Ecto neural progenitor cell (in vitro differentiated cells): ENCODE data around the gene ATP1B1.
A peak's percentile ranks its signal among the peaks of the same experiment; 100 is the strongest.

ENCODE experiments used
- DNase-seq: peaks from one replicate; pipeline ENCODE4 v3.0.0-alpha.2; 2018; ENCODE audit warnings: low spot score

The ATP1B1 gene

DNA sequence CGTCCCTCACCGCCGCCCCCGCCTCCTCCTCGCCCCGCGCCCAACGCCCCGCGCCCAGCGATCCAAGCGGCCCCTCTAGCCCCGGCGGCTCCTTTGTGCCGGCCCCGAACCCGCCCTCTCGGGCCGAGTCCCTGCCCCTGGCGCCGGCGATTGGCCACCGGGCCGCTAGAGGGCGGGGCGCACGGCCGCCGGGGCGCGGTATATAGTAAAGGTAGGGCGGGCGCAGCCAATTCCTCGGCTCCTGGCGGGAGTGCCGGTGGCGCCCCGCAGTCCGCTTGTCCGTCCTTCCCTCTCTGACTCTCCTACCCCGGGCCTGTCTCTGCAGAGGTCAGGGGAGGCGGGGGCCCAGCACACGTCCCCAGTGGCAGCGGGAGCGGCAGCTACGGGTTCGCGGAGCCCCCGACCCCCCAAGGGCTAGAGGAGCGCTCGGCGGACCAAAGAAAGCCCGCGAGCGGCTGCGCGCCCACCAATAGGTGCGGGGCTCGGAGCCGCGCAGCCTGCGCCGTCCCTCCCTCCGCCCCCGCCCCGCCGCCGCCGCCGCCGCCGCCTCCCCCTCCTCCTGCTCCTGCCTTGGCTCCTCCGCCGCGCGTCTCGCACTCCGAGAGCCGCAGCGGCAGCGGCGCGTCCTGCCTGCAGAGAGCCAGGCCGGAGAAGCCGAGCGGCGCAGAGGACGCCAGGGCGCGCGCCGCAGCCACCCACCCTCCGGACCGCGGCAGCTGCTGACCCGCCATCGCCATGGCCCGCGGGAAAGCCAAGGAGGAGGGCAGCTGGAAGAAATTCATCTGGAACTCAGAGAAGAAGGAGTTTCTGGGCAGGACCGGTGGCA, at the start of gene ATP1B1:
Gene ATP1B1 (plus strand): TSS at position 596 of the 826 bp plus-strand sequence. CDS start 140 bp downstream, at position 736.
- DNase-seq = peak; percentile 95

DNA sequence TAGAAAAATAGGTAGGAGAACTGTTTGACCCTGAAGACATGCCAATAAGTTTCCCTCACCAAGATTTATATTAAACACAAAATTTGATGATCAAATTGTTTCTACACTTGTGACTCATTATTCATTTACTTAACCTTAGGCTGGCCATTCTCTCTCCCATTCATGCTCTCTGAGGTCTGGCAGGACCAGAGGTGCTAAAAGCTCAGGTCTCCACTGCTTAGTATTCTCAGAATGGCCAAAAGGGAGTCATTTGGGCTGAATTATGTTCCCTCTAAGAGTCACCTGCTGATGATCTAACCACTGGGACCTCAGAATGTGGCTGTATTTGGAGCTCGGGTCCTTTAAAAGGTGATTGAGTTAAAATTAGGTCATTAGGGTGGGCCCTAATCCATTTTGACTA, 47.1 kb upstream of the ATP1B1 start:
- no peak for DNase-seq

DNA sequence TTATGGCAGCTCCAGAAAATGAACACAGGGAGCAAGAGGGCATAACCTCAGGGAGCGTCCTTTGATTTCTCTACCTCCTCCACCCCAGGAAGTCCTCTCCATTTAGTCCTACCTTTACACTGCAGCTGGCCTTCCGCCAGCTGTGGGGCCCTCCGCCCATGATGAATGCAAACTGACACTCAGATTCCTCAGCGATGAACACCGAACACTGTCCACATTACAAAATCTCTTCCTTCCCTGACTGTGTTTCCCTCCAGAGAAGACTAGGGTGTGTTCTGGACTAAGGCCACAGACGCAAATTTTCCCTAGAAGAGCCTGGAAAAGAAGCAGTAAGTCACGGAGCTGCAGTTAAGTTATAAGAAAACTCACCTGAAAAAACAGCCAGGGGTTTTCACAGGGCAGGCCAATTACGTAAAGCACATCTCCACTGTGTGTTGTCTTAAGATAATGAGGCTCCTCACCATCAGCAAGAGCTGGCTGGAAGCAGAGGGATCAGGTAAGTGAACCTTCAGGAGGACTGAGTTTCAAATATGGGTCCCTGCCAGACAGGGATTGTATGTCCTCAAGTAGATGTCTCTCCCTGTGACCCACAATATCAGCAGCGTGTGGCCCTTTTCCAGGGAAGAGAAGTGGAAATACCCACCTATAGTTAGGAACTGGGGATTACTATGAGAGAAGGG, 46.3 kb upstream of the ATP1B1 start:
- DNase-seq = no peak

DNA sequence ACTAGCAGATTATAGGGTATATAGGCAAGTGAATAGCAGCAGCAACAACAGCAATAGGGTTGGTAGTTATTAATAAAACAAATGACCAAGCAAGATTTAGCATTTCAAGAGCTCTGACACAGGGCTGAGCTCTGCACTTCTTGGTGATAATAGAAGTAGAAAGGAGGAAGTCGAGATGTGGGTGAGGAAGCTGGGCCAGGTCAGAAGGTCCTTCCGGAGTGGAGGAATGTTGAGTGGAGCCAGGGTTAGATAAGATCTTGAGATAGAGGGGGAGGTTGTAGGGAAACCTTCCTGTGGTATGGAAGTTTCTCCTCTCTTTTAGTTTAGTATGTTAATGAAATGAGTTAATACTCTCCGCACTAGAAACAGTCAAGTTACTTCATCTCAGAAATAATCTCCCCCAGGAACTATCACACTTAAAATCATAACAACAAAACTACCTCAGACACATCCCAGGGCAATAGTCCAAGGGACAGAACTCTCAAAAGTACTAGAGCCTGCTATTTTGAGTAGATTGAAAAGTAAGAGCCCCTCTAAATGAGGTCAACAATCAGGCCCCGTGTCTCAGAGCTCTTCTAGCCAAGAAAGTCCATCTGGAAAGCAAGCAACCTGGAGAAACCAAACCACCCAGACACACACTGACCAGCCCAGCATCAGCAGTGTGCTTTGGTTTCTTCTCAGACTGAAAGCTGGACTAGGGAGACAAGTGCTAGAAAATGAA, 45.4 kb upstream of the ATP1B1 start:
- no peak for DNase-seq

DNA sequence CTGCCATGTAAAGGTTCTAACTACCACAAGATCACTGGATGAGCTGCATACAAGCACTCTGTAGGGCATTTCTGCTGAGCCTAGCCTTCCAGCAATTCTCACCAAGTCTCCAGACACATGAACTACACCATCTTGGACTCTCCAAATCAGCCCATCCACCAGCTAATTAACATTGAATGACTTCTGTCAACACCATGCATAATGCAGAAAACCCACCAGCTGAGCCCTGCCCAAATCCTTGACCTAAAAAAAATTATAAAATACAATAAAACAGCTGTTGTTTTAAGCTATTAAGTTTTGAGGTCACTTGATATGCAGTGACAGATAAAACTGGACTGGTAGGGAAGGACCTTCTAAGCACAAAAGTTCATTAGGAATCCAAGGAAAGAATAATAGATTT, 44.3 kb upstream of the ATP1B1 start:
- no peak for DNase-seq

DNA sequence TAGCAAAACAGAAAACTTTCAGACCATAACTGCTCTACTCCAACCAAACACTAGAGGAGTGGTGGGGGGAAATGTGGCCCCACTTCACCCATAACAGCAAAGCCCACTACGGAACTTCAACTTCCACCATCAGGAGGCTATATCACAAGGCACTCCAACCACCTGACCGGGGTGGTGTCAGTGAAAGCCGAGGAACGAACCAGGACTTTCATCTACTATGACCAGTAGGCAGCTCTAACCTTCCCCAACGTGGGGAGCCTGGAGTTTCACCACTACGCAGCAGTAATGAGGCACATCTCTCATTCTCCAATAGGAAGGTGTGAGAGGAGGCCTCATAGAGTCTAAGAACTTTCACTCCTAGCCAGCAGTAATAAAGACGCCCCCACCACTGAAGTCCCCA, 42.4 kb upstream of the ATP1B1 start:
- DNase-seq = no peak

DNA sequence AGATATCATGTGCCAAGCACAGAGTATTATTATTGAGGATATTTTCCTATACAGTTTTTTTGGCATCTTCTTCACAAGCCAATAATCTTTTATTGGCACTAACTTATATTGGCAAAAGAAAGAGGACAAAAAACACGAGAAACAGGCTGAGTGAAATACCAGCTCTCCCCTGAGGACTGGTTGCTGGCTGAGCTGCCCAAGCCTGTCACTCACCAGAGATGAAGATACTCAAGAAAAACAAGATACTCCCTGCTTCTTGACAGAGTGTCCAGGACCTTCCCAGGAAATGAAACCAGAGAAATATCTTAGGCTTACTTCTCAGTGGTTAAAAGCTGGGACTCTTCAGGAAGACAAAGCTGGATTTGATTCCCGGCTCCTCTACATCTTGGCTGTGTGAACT, 35.9 kb upstream of the ATP1B1 start:
- DNase-seq = no peak

DNA sequence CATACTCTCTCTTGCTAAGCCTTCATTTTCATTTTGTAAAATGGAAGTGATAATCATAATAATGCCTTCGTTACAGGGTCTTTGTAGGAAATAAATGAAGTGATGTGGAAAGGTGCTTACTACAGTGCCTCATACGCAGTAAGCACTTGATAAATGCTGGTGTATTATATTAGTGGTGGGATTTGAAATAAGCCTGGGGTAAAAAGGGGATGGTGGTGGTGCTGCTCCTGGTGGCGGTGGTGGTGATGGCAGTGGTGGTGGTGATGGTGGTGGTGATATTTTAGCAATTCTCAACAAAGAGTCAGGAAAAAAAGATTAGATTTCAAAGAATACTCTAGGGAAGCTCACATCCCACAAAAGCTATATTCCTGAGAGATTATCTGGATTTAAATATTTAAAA, 35.5 kb upstream of the ATP1B1 start:
- no peak for DNase-seq

DNA sequence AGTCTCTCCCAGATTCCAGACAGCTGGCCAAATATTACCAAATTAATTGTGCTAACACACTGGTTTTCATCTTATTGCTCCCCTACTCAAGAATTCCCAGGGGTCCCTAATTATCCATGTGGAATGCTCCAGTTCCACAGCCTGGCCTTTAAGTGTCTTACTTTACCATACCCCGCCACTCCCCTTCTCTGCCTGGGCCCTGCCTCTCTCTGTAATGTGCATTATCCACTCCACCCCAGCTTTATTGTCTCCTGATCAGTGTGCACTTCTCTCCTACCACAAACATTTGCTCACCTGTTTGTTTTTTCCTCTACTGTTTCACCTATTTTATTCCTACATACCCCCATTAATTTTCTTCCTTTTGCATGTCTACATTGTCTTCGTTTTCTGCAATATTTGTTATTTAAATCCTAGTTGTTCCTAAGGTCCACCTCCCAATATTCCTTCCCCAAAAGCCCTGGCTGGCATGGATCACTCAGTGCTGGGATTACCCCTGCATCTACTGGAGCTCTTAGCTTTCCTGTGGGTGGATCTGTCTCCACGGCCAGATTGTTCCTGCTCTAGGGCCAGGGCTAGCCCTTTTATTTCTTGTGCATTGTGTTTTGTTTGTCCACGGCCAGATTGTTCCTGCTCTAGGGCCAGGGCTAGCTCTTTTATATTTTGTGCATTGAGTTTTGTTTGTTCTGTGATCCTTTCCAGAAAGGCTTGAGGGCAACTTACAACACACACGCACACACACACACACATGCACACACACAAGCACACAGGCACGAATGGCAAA, 33.4 kb upstream of the ATP1B1 start:
- no peak for DNase-seq

DNA sequence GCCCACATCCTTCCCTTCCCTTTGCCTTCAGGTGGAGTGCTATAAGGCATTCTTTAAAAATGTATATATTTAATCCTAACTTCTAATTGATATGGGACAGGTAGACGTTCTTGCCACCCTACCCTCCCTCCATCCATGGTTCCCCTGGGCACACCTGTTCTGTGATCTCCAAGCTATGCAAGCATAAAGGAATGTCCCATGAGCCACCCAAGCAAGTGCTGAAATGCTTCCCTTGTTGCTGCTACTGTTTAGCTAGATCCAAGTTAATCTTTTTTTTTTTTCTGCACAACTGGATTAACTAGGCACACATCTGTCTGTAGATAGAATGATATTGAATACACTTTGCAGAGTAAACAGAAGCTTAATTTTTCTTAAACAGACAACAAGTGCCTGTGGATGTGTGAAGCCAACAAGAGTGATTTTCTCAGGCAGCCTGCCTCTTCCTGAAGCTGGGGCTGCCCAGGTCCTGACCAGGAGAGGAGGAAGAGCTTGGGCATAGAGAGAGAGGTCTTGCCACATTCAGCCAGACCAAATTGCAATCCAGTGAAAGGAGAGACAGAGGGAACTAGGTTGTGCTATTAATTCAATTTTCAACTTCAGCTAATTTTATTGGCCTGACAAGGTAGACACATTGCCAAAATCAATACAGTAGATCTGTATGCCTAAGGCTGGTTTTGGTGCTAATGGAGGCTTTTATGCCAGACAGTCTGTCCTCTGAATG, 28.2 kb upstream of the ATP1B1 start:
- DNase-seq = no peak

DNA sequence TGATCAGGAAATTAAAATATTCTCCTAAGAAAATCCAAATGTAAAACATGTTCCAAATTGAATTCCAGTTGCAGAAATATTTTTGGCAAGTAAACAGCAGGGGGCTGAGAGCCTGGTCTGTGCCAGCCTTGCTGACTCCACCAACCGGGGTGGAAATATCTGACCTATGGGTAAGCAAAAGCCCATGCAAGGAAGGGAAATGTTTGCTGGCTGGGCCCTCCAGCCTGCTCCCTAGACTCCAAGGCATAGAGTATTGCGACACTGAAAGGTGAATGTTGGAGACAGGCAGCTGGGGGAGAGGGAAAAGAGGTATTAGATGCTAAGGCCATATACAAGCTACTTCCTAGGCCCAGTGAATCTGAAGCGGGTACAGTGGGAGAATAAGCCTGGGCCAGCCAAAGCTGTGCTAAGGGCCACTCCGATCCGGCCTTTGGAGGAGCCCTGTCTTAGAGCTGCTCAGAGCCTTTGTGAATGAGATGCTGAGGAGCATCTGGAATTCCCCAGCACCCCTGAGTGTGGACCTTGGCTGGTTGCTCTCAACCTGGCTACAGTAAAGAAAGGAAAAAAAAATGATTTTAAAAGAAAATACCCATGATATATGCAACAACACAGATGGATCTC, 24.9 kb upstream of the ATP1B1 start:
- DNase-seq = no peak

DNA sequence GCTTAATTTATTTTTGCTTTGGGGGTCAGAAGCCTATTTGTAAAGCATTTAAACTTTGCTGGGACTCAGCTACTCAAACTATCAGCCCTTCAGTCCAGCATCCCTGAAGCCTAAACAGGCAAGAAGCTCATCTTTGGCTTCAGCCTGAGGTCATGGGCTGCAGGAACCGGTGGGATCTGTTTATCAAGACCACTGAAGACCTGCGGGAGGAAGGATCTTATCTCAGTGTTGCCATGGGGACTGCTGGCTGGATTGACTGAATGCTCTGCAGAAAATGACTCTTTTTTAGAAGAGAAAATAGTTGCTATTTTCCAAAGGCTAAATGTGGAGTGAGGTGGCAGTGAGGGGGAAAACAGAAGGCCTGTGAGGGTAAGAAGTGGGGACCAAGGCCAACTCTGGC, 20.6 kb upstream of the ATP1B1 start:
- no peak for DNase-seq

DNA sequence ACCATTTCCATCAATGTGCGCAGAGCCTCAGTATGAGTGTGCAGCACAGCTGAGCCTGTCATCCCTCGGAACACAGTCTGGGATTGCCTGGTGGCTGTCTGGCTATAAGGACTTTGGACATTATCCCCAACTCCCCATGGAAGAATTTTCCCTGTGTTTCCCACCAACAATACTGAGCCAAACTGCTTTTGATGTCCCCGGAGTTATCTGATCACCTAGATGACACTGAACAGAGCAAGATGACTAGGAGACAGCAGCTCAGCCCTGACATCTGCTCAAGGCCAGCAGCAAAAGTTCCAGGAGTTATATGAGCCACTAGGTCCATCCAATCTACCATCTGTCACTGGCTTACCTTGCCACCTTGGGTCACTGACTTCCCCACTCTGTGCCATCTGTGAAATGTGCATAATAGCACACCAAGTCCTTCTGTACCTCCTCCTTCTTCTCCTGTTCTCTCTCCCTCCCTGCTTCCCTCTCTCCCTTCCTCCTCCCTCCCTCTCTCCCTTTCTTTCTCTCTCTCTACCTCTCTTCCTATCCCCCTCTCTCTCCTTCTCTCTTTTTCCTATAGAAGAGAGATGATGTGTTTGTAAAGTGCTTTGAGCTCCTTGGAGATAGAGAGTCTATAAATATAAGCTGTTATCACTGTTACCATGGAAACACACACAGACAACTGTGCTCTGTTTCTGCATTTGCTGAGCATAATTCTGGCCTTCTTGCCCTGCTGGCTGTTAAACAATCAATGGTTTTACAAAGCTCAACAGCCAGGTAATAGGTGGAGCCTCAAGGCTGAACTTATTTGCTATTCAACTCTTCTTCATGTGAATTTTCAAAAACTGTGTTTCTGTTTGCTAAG, 19.7 kb upstream of the ATP1B1 start:
- DNase-seq = no peak

DNA sequence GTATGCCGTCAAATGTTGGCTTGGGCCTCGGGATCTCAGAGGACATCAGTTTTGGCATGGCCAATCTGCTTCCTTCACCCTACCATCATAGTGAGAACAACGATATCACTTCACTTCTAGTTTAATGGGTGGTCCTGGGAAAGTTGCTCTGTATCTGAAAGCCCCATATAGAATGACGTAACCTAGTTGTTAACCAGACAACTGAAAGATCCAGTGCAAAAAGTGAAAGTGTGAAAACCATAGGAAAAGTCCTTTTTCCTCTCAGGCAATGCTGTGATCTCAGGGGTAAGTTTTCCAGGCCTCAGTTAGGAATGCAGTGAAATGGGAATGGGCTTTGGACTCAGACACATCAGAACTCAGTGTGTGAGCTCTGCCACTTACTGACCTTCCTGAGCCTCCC, 18.6 kb upstream of the ATP1B1 start:
- no peak for DNase-seq

DNA sequence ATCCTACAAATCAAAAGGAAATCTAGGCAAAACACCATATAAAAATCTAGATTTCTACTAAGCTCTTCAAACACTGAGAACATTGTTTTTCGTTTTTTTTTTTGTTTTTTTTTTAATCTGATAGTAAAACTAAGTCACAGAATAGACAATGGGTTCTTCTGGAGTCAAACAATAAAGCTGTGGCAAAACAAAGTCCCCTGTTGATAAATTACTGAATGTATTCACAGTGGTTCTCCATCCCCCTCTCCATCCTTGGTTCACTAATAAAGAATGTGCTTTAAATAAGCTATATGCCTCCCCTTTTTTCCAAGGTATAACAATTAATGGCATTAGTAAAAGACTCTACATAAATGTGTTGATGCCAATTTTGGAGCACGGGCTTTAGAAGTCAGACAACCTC, 16.7 kb upstream of the ATP1B1 start:
- no peak for DNase-seq

DNA sequence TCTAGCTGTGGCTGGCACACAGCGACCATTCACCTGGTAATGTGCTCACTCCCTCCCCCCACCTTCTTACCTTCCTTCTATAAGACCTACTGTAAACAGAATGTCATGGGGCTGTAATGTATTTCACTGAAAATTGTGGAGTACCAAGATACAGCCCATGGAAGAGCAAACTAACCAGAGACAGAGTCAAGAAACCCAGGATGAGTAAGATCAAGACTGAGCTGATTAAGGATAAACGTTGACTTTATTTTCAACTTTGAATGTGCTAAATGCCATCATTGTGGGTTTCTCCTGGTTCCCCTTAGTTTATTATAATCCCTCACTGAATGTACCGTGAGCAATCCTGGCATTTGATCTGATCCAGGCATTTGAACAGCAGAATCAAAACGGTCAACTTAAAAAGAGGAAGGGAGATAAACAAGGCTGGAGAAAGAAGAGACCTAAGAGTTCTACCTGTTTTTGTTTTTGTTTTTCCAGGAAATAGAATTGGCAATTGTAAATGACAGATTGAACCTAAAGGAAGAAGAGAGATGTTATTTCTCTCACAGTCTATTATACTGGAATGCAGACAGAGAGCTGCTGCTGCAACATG, 16.1 kb upstream of the ATP1B1 start:
- DNase-seq = no peak

DNA sequence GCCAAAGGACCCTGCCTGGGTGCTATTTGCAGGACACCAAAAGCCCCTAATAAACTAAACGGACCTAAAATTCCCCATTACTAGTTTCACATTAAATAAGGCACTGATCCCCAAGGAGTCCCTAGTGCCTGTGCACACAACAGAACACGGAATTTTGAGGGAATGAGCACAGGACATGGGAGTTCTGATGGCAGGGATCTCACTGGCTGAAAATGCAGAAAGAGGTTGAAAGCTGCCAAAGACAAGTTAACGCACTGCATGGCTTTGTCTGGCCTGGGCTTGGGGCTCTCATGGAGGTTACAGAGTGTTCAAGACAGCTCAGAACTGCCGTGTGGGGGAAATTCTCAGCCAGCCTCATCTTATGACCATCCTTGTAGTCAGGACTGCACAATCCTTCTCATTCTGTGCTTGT, 15.6 kb upstream of the ATP1B1 start:
- no peak for DNase-seq

DNA sequence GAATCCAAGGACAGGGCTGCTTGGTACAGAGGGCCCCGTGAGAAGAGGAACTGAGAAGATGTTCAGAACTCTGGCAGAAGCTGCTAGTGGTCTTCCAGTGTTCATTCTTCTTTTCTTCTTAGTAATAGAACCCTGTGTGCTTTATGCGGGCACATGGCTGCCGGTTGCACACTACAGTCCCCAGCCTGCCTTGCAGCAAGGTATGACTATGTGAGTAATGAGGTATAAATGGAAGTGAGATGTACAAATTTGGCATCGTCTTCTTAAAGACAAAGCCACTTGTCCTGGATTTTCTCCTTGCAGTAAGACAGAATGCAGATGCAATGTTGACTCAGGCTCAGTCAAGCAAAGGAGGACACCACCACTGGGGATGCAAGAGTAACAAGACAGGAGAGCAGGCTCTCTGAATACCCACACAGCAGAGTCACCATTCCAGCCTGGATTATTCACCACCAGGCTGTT, 15.0 kb upstream of the ATP1B1 start:
- no peak for DNase-seq

DNA sequence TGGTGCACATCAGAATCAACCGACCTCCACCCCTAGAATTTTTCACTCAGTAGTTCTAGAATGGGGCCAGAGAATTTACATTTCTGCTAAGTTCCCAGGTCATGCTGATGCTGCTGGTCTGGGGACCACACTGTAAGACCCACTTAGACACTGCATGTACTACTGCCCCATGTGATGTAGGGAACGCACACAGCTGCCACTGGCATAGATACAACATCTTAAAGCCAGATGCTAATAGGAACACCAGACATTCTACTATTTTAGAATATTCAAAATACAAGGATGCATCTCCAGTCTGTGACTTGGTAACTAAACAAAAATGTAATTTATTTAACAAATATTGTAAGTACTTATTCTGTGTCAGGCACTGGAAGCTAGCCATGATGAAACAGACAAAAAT, 14.1 kb upstream of the ATP1B1 start:
- no peak for DNase-seq
